Epithelial cell of esophagus (primary cell): Measurements from ENCODE around the gene VPS18.

ENCODE experiments used
- DNase-seq: peaks from one replicate; pipeline ENCODE4 v3.0.0; 2010; ENCODE audit warnings: low read depth
- H3K4me3 ChIP-seq: 2 replicates; pipeline ENCODE4 v1.5.1; 2011; ENCODE audit warnings: mild to moderate bottlenecking, low read length, control low read depth
- CTCF ChIP-seq: IDR thresholded peaks from 2 replicates; pipeline ENCODE4 v1.5.1; 2011; ENCODE audit warnings: low read depth, mild to moderate bottlenecking, low read length, control low read depth, inconsistent platforms; ENCODE audit not compliant: insufficient read depth; ENCODE audit errors: missing control alignments

The VPS18 gene

GRCh38 chr15:40870716-40871115 is 23.5 kb upstream of the VPS18 start:
- no peak for TF ChIP-seq CTCF
- DNase-seq, result peak; percentile 74
- H3K4me3 ChIP-seq, result no peak overlapping the region

- DNase-seq, result peak; percentile 97
- TF ChIP-seq CTCF, result no peak
- peak overlapping the region; percentile 61 for H3K4me3 ChIP-seq
Observed at GRCh38 chr15:40871749-40872617, 22.3 kb upstream of the VPS18 start.

GRCh38 chr15:40872791-40873693 is 21.2 kb upstream of the VPS18 start:
- DNase-seq, result no peak
- peak overlapping the region; percentile 61 for H3K4me3 ChIP-seq

GRCh38 chr15:40873694-40874561 is 20.3 kb upstream of the VPS18 start, which contains the start of gene RHOV:
RHOV (minus strand) TSS chr15:40874234; CDS start chr15:40874139, 95 bp downstream.
- peak within 1 kb of the TSS; percentile 61 for H3K4me3 ChIP-seq
- peak; percentile 92 for DNase-seq
- peak; percentile 38 for TF ChIP-seq CTCF

More at GRCh38 chr15:40872791-40873693, 21.2 kb upstream of the VPS18 start:
- no peak for TF ChIP-seq CTCF

- no peak for TF ChIP-seq CTCF
- no peak overlapping the region for H3K4me3 ChIP-seq
- peak; percentile 79 for DNase-seq
Observed at GRCh38 chr15:40875991-40876730, 18.1 kb upstream of the VPS18 start.

GRCh38 chr15:40877694-40878093 is 16.6 kb upstream of the VPS18 start:
- TF ChIP-seq CTCF, result no peak
- no peak overlapping the region for H3K4me3 ChIP-seq
- peak; percentile 30 for DNase-seq
